Effector CD8-positive, alpha-beta T cell (primary cell): Measurements from ENCODE around the gene EFCAB8.
"Not testable (repeated sequence)": the region's sequence is repeated elsewhere in the genome, so short reads cannot be mapped to it uniquely, and the experiment has no call there.

ENCODE experiments used
- DNase-seq: peaks from one replicate; lab custom pipeline; 2025; lab: John Stamatoyannopoulos, UW

EFCAB8 gene

GRCh38 chr20:32972181-32973076 lies 113.7 kb downstream of the EFCAB8 start:
- DNase-seq: peak; percentile 76

- no peak for DNase-seq
These were observed 114.5 kb downstream of the EFCAB8 start for GRCh38 chr20:32973077-32973717.

- DNase-seq: not testable (repeated sequence)
These were observed 115.7 kb downstream of the EFCAB8 start for GRCh38 chr20:32974204-32975064.

- DNase-seq: not testable (repeated sequence)
These were observed 116.4 kb downstream of the EFCAB8 start for GRCh38 chr20:32975121-32975520.

GRCh38 chr20:32975698-32976674 lies 117.3 kb downstream of the EFCAB8 start:
- no peak for DNase-seq

- DNase-seq: no peak
These were observed 118.0 kb downstream of the EFCAB8 start for GRCh38 chr20:32976746-32977145.

- DNase-seq: no peak
These were observed 118.7 kb downstream of the EFCAB8 start for GRCh38 chr20:32977281-32978008.

GRCh38 chr20:32978009-32978335 lies 119.2 kb downstream of the EFCAB8 start:
- no peak for DNase-seq

- no peak for DNase-seq
These were observed 120.7 kb downstream of the EFCAB8 start for GRCh38 chr20:32979201-32979998.

GRCh38 chr20:32980131-32980941 lies 121.6 kb downstream of the EFCAB8 start:
- no peak for DNase-seq

- no peak for DNase-seq
These were observed 122.3 kb downstream of the EFCAB8 start for GRCh38 chr20:32980990-32981389.

GRCh38 chr20:32982617-32983458 lies 124.1 kb downstream of the EFCAB8 start:
- no peak for DNase-seq

GRCh38 chr20:32983459-32984112 lies 124.9 kb downstream of the EFCAB8 start:
- DNase-seq: no peak

- DNase-seq: no peak
These were observed 125.5 kb downstream of the EFCAB8 start for GRCh38 chr20:32984196-32984595.

GRCh38 chr20:32984631-32985354 lies 126.1 kb downstream of the EFCAB8 start:
- DNase-seq: no peak

GRCh38 chr20:32985596-32985995 lies 126.9 kb downstream of the EFCAB8 start:
- DNase-seq: no peak
